PFSK-1 (cell line): ENCODE results near the gene FOXM1.

Experiments
- FOXP2 ChIP-seq: optimal IDR thresholded peaks from 2 replicates; pipeline ENCODE3; 2011; ENCODE audit warnings: borderline replicate concordance, control low read depth, inconsistent platforms; ENCODE audit not compliant: insufficient read depth; ENCODE audit errors: extremely low read length, extremely low read depth
- POLR2AphosphoS5 ChIP-seq: IDR thresholded peaks from 2 replicates; pipeline ENCODE4 v1.6.1; 2012; ENCODE audit warnings: low read depth, mild to moderate bottlenecking, control low read depth, low read length, moderate library complexity
- SIN3A ChIP-seq: IDR thresholded peaks from 2 replicates; pipeline ENCODE4 v1.6.1; 2012; ENCODE audit warnings: mild to moderate bottlenecking, low read length, moderate library complexity, borderline replicate concordance; ENCODE audit not compliant: insufficient read depth
- TAF1 ChIP-seq: IDR thresholded peaks from 2 replicates; pipeline ENCODE4 v1.6.1; 2012; ENCODE audit warnings: low read length, control low read depth, borderline replicate concordance; ENCODE audit not compliant: insufficient read depth
- TF ChIP-seq, protein P1 (sequence below), 2 experiments: IDR thresholded peaks; 2 replicates each; pipeline versions ENCODE4 v1.6.1 to v1.8.0; 2011 to 2012; ENCODE audit warnings: low read depth in 2 of 2, low read length in 2 of 2, control low read depth in 1 of 2, inconsistent platforms in 1 of 2, mild to moderate bottlenecking in 1 of 2, moderate library complexity in 1 of 2; ENCODE audit not compliant: insufficient read depth in 1 of 2

Gene FOXM1

DNA sequence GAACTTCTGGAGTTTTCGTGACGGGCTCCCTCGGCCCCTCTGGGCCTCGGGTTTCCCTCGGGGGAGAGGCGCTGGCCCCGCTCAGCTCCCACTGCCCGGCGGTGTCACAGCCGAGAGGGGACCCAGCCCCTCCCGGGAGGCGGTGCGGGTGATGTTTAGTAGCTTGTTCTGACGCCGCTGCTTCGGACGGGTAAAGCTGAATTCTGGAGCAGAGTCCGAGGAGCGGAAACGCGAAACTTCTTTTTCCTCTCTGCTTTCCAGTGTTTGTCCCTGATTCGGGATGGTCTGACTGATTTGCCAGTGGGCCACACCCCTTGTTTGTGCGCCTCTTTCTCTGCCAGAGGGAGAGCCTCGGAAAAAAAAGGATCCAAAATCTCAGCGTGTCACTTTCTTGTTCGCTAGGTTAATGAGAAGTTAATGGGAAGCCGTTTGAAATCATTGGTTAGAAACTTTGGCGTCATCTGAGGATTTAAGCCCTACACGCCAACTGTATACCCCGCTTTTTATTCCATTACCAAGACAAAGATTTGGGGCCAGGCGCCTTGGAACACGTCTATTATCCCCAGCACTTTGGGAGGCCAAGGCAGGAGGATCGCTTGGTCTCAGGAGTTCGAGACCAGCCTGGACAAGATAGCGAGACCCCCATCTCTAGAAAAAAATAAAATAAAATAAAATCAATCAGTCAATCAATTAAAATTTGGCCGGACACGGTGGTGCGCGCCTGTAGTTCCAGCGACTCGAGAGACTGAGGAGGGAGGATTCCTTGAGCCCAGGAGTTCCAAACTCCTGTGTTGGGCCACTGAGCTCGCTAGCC lies 14.5 kb upstream of the FOXM1 start:
- TF ChIP-seq FOXP2 (no peak), SIN3A (no peak), POLR2AphosphoS5 (no peak), TAF1 (no peak)
- TF ChIP-seq, protein P1, sequence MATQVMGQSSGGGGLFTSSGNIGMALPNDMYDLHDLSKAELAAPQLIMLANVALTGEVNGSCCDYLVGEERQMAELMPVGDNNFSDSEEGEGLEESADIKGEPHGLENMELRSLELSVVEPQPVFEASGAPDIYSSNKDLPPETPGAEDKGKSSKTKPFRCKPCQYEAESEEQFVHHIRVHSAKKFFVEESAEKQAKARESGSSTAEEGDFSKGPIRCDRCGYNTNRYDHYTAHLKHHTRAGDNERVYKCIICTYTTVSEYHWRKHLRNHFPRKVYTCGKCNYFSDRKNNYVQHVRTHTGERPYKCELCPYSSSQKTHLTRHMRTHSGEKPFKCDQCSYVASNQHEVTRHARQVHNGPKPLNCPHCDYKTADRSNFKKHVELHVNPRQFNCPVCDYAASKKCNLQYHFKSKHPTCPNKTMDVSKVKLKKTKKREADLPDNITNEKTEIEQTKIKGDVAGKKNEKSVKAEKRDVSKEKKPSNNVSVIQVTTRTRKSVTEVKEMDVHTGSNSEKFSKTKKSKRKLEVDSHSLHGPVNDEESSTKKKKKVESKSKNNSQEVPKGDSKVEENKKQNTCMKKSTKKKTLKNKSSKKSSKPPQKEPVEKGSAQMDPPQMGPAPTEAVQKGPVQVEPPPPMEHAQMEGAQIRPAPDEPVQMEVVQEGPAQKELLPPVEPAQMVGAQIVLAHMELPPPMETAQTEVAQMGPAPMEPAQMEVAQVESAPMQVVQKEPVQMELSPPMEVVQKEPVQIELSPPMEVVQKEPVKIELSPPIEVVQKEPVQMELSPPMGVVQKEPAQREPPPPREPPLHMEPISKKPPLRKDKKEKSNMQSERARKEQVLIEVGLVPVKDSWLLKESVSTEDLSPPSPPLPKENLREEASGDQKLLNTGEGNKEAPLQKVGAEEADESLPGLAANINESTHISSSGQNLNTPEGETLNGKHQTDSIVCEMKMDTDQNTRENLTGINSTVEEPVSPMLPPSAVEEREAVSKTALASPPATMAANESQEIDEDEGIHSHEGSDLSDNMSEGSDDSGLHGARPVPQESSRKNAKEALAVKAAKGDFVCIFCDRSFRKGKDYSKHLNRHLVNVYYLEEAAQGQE (IDR thresholded peaks at IDR 0.05; ENCODE audit: insufficient read depth in 1 of 2, low read depth in 2 of 2, low read length in 2 of 2): no peak

GRCh38 chr12:2890388-2891239 lies 13.6 kb upstream of the FOXM1 start, which contains the start of gene TULP3:
TULP3 (plus strand) TSS chr12:2890891; CDS start chr12:2890948, 57 bp downstream.
- TF ChIP-seq SIN3A: 0 out of 2 replicates have a peak, but pooled peaks have one; percentile 54
- TF ChIP-seq, protein P1 (IDR thresholded peaks at IDR 0.05; ENCODE audit: insufficient read depth in 1 of 2, low read depth in 2 of 2, low read length in 2 of 2): no peak
- TF ChIP-seq FOXP2: peak; percentile 89
- peak; percentile 91 for TF ChIP-seq POLR2AphosphoS5
- TF ChIP-seq TAF1: peak; percentile 78; the same call in 1 of the 2 replicates

DNA sequence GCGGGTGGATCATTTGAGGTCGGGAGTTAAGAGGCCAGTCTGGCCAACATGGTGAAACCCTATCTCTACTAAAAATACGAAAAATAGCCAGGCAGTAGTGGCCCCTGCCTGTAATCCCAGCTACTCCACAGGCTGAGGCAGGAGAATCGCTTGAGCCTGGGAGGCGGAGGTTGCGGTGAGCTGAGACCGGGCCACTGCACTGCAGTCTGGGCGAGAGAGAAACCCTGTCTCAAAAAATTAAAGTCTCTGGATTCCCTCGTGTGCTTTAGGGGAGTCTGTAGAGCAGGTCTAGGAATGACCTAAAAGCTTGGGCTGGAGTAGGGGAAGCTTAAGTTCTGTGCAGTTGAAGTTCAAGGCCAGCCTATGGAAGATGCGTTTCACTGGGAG lies 13.0 kb upstream of the FOXM1 start:
- TF ChIP-seq FOXP2: no peak
- TF ChIP-seq POLR2AphosphoS5: no peak
- TF ChIP-seq TAF1: no peak
- TF ChIP-seq, protein P1 (IDR thresholded peaks at IDR 0.05; ENCODE audit: insufficient read depth in 1 of 2, low read depth in 2 of 2, low read length in 2 of 2): no peak
- TF ChIP-seq SIN3A: no peak

DNA sequence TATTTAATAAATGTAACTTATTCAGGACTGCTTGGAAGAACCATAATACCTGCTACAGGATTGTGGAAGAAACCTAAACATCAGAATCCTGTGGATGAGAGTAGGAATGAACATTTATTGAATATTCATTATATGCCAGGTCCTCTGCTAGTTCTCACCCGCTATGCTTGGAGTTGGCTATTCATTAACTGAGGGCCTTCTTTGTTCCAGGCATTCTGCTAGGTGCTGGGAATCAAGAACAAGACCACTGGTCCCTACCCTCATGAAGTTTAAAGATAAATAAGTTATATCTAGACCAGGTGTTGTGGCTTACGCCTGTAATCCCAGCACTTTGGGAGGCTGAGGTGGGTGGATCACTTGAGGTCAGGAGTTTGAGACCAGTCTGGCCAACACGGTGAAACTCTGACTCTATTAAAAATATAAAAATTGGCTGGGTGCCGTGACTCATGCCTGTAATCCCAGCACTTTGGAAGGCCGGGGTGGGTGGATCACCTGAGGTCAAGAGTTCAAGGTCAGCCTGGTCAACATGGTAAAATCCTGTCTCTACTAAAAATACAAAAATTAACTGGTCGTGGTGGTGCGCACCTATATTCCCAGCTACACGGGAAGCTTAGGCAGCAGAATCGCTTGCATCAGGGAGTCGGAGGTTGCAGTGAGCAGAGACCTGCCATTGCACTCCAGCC lies 9.9 kb upstream of the FOXM1 start:
- no peak for TF ChIP-seq TAF1
- TF ChIP-seq, protein P1 (IDR thresholded peaks at IDR 0.05; ENCODE audit: insufficient read depth in 1 of 2, low read depth in 2 of 2, low read length in 2 of 2): no peak
- TF ChIP-seq SIN3A: no peak
- TF ChIP-seq POLR2AphosphoS5: no peak
- no peak for TF ChIP-seq FOXP2
